Esophagus muscularis mucosa (tissue), 4 donors: ENCODE data around the gene MYO1D. TPM values are rescaled to one million over a fixed set of nuclear protein-coding genes. Genes with fewer than 3 reads are reported as not detected.

ENCODE experiments used
- DNase-seq: peaks from one replicate; pipeline ENCODE4 v3.0.0-alpha.2; 2017; ENCODE audit errors: extremely low spot score
- H3K27ac ChIP-seq, 4 donors: fragments of 200-600 bp; sonication (generic); replicated peaks in 1 of 4; 1 replicate in 3 of 4; 2 replicates in 1 of 4; pipeline ENCODE4 v1.5.1; 2016 to 2019; ENCODE audit warnings: mild to moderate bottlenecking in 1 of 4
- H3K27me3 ChIP-seq, 4 donors: fragments of 200-600 bp; sonication (generic); one replicate each; pipeline versions ENCODE4 v1.5.1 to v1.6.0; 2016 to 2019
- H3K36me3 ChIP-seq, 4 donors: fragments of 200-600 bp; sonication (generic); one replicate each; pipeline ENCODE4 v1.5.1; 2016 to 2019
- H3K4me1 ChIP-seq, 4 donors: fragments of 200-600 bp; sonication (generic); one replicate each; pipeline ENCODE4 v1.5.1; 2016 to 2019
- H3K4me3 ChIP-seq, 4 donors: fragments of 200-600 bp; sonication (generic); 1 replicate in 2 of 4; 2 replicates in 2 of 4; pipeline ENCODE4 v1.5.1; 2016 to 2019; ENCODE audit warnings: mild to moderate bottlenecking in 4 of 4, moderate library complexity in 1 of 4
- H3K9me3 ChIP-seq, 4 donors: fragments of 200-600 bp; sonication (generic); 1 replicate in 3 of 4; 2 replicates in 1 of 4; pipeline ENCODE4 v1.5.1; 2016 to 2019
- CTCF ChIP-seq, 3 experiments: fragments of 200-600 bp in 2 of 3; fragments of 450-650 bp in 1 of 3; sonication (generic) in 2 of 3; IDR thresholded peaks; one replicate each; pipeline ENCODE4 v1.5.1; 2017 to 2019; ENCODE audit warnings: antibody characterized with exemption in 3 of 3, mild to moderate bottlenecking in 2 of 3, moderate library complexity in 1 of 3
- EP300 ChIP-seq: sonication (generic); formaldehyde crosslinking; IDR thresholded peaks from one replicate; pipeline ENCODE4 v1.6.1; 2017; ENCODE audit warnings: antibody characterized with exemption
- POLR2A ChIP-seq: fragments of 450-650 bp; IDR thresholded peaks from one replicate; pipeline ENCODE4 v1.6.1; 2017; ENCODE audit warnings: antibody characterized with exemption, moderate library complexity, mild to moderate bottlenecking, low read depth
- POLR2AphosphoS5 ChIP-seq, 2 donors: sonication (generic); formaldehyde crosslinking; IDR thresholded peaks; one replicate each; pipeline ENCODE4 v1.6.1; 2017; ENCODE audit warnings: antibody characterized with exemption in 2 of 2
- WGBS: methylation state at CpG from one replicate; pipeline ENCODE4 v1.1.5; 2018; 5-methylcytosine and 5-hydroxymethylcytosine counted together
- intact Hi-C: fragments of 100-400 bp; cut with DNase I; formaldehyde crosslinking; loops from one replicate; pipeline ENCODE4 v1.15.1; 2023
- total RNA-seq, 4 donors: library from RNA; depleted of rRNA; stranded (reverse); fragments of >200 nt; gene quantifications; one replicate each; pipeline versions ENCODE4 v1.1.0 to v1.2.1, GENCODE V29; 2016

The MYO1D gene
- total RNA-seq, 4 donors from 2014 or later, result 27.3 to 30.3 (median 29.0) TPM

DNA sequence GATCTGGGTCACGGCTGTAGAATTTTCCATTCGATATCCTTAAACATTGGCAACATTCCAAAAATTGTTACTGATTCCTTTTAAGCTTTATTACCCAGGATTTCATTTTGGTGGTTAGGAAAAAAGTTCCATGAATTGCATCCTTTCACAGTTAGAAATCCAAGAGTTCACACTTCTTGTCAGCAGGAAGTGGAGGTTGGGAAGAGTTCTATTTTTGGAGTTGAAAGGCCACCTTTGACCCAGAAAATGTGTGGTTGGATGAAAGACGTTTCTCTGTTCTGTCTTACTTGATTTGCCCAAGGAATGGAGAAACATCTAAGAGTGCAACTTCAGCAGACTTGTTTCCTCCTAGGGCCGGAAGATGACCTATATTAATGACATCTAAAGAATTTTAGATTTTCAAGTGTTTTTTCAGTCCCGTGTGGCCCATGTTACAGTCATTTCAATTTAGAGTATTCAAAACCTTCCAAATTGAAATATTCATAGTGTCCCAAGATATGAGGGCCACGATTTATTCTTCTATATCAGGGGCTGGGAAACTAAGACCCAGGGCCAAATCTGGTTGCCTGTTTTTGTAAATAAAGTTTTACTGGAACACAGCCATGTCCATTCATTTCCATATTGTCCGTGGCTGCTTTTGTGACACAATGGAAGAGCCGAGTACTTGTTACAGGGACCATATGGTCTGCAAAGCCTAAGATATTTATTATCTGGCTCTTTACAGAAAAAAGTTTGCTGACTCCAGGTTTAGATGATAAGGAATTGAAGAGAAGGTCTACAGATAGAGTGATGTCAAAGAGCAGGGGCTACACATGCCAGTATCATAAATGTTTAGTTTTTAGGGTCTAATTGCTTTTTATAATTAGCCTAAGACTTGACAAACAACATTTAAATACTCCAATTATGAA lies 339.9 kb downstream of the MYO1D start:
- no peaks in the 10 kb centered on the region for H3K36me3 ChIP-seq
- DNase-seq, result no peak
- WGBS, result 59% methylated on average over 8 of the region's 8 CpGs
- no peak overlapping the region for H3K4me3 ChIP-seq
- intact Hi-C loops, result no loop called here
- no peaks in the 10 kb centered on the region for H3K9me3 ChIP-seq
- no peaks in the 10 kb centered on the region for H3K27me3 ChIP-seq
- no peak for TF ChIP-seq POLR2A
- no peak for TF ChIP-seq CTCF (IDR thresholded peaks at IDR 0.05)
- TF ChIP-seq POLR2AphosphoS5 (IDR thresholded peaks at IDR 0.05), result no peak
- no peak for TF ChIP-seq EP300
- peaks cover 0 to 8% (median 4%) of the 10 kb centered on the region in 4 donors for H3K4me1 ChIP-seq
- no peak overlapping the region for H3K27ac ChIP-seq

- H3K4me1 ChIP-seq, result peaks cover 0 to 8% (median 4%) of the 10 kb centered on the region in 4 donors
- intact Hi-C loops, result no loop called here
- no peak overlapping the region for H3K4me3 ChIP-seq
- no peak for TF ChIP-seq POLR2A
- no peak for TF ChIP-seq POLR2AphosphoS5 (IDR thresholded peaks at IDR 0.05)
- no peak for TF ChIP-seq EP300
- no peak for TF ChIP-seq CTCF (IDR thresholded peaks at IDR 0.05)
- H3K9me3 ChIP-seq, result no peaks in the 10 kb centered on the region
- DNase-seq, result no peak
- WGBS, result 81% methylated on average over 3 of the region's 3 CpGs
- H3K36me3 ChIP-seq, result no peaks in the 10 kb centered on the region
- no peaks in the 10 kb centered on the region for H3K27me3 ChIP-seq
- H3K27ac ChIP-seq, result no peak overlapping the region
These were observed 343.6 kb downstream of the MYO1D start for GRCh38 chr17:32533296-32533695.

DNA sequence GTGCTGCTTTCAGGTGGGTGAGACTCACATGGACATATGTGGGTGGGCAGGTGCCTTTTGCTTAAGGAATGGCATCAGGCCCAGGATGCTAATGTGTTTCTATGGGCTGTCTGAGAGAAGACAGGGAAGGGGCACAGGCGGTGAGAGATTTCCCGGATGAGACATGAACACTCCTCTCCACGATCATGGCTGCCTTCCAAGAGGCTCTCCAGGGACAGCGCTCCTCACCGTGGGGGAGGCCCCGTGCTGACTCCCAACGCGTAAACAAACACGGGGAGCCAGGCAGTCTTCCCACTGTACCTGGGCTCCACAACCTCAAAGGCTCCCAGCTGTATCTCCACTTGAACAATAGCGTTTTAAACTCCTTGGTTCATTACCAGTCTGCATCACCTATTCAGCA lies 347.3 kb downstream of the MYO1D start:
- Histone ChIP-seq H3K4me3 (no peak overlapping the region), H3K27me3 (no peaks in the 10 kb centered on the region), H3K27ac (no peak overlapping the region), H3K4me1 (no peaks in the 10 kb centered on the region), H3K36me3 (no peaks in the 10 kb centered on the region), H3K9me3 (no peaks in the 10 kb centered on the region)
- TF ChIP-seq CTCF (IDR thresholded peaks at IDR 0.05), result no peak
- TF ChIP-seq EP300, result no peak
- 69% methylated on average over 10 of the region's 10 CpGs for WGBS
- DNase-seq, result no peak
- intact Hi-C loops, result no loop called here

DNA sequence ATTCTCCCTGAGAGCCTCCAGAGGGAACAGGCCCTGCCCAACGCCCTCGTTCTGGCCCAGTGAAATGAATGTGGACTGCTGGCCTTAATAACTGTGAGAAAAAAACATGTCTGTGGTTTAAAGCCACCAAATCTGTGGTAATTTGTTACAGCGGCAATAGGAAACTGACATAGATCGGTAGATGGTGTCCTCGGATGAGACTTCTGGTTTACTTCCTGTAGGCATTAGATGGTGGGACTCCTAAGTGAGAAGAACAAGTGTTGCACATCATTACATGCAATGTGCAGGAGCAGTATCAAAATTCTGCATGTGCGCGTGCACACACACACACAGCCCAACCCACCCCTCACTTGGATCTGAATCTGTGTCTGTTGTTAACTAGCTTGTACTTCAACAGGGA lies 348.1 kb downstream of the MYO1D start:
- TF ChIP-seq POLR2A (no peak), CTCF (IDR thresholded peaks at IDR 0.05) (no peak), EP300 (no peak), POLR2AphosphoS5 (IDR thresholded peaks at IDR 0.05) (no peak)
- H3K4me1 ChIP-seq, result no peaks in the 10 kb centered on the region
- DNase-seq, result no peak
- no peak overlapping the region for H3K4me3 ChIP-seq
- no peaks in the 10 kb centered on the region for H3K9me3 ChIP-seq
- no peaks in the 10 kb centered on the region for H3K36me3 ChIP-seq
- WGBS, result 100% methylated on average over 7 of the region's 7 CpGs
- intact Hi-C loops, result no loop called here
- no peak overlapping the region for H3K27ac ChIP-seq
- no peaks in the 10 kb centered on the region for H3K27me3 ChIP-seq

DNA sequence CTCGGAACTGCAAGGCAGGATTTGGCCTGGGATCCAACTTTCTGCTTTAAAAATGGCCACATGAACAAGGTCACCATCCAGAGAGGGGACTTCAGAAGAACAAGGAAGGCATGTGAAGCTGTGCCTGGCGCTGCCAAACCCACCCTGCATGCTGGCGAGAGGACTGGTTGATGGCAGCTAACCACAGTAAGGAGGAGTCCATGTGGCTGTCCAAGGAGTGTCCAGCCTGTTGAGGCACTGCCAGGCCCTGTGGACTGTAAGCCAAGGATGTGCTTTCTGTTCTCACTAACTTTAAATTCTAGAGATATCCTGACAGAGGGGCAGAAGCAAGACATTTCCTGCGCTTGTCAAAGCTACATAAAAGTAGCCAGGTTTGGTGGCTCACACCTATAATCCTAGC lies 349.8 kb downstream of the MYO1D start:
- Histone ChIP-seq H3K4me1 (no peaks in the 10 kb centered on the region), H3K9me3 (no peaks in the 10 kb centered on the region), H3K4me3 (no peak overlapping the region), H3K27me3 (no peaks in the 10 kb centered on the region), H3K27ac (no peak overlapping the region), H3K36me3 (no peaks in the 10 kb centered on the region)
- intact Hi-C loops, result no loop called here
- no peak for TF ChIP-seq EP300
- DNase-seq, result no peak
- WGBS, result 96% methylated on average over 4 of the region's 4 CpGs
